Activated T-helper 2 cell treated with anti-CD3 and anti-CD28 coated beads, Interferon-gamma antibody, Interleukin-2, Interleukin-4, amounts not matched to agents 10 μg/mL and 5 μg/mL and 100 μg/mL, durations not matched to agents 14 hours and 24 hours and 36 hours (primary cell): ENCODE measurements around the gene HDAC3. TPM values are rescaled to one million over a fixed set of nuclear protein-coding genes. Genes with fewer than 3 reads are reported as not detected.

Experiments used
- DNase-seq: peaks from one replicate; pipeline ENCODE4 v3.0.0; 2021; ENCODE audit warnings: low spot score
- H3K27ac Mint-ChIP-seq: one replicate; pipeline ENCODE4 v1.8.0; 2021; ENCODE audit warnings: mixed read lengths
- H3K27me3 Mint-ChIP-seq: one replicate; pipeline ENCODE4 v1.8.0; 2021; ENCODE audit warnings: low read depth, mixed read lengths
- H3K36me3 Mint-ChIP-seq: one replicate; pipeline ENCODE4 v1.8.0; 2021; ENCODE audit warnings: low read depth, mixed read lengths
- H3K4me1 Mint-ChIP-seq: one replicate; pipeline ENCODE4 v1.8.0; 2021; ENCODE audit warnings: low read depth, mixed read lengths
- H3K4me3 Mint-ChIP-seq: one replicate; pipeline ENCODE4 v1.8.0; 2021; ENCODE audit warnings: low read depth, mild to moderate bottlenecking, moderate library complexity, mixed read lengths
- H3K9me3 Mint-ChIP-seq: one replicate; pipeline ENCODE4 v1.8.0; 2021; ENCODE audit warnings: mixed read lengths
- intact Hi-C: fragments of 100-400 bp; cut with micrococcal nuclease; formaldehyde crosslinking; loops from one replicate; pipeline ENCODE4 v1.15.1; 2023
- total RNA-seq: library from RNA; stranded (reverse); gene quantifications from 2 replicates; pipeline ENCODE4 v1.2.3, GENCODE V29; 2022

Gene HDAC3
- total RNA-seq, 1 donor from 2014 or later = 92.4 TPM

DNA sequence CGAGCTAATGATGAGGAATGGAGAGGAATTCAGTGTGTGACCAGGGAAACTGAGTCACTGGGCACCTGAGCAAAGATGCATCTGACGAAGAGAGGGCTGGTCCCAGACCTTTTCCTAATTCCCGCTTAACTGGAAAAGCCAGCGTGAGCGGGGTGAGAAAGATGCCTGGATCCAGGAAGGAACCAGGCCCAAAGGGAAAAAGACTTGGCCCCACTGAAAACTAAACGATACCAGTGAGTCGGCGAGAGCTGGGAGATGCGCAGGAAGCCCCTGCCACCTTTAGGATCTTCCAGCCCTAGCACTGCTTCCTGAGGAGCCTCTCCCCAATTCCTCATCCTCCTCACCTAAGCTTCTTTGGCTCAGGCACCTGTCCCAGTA is 15.1 kb upstream of the HDAC3 start:
- Mint-ChIP-seq H3K27ac (peak overlapping the region; percentile 42), H3K4me3 (peak overlapping the region; percentile 98), H3K9me3 (no peaks in the 10 kb centered on the region), H3K36me3 (peaks cover 8% of the 10 kb centered on the region), H3K27me3 (no peaks in the 10 kb centered on the region), H3K4me1 (peaks cover 11% of the 10 kb centered on the region)
- no peak for DNase-seq
- intact Hi-C loops = loop anchor here (1.0 kb wide), 1 partner anchor 15 kb away; the partner anchor contains the start of genes HDAC3 and RELL2

DNA sequence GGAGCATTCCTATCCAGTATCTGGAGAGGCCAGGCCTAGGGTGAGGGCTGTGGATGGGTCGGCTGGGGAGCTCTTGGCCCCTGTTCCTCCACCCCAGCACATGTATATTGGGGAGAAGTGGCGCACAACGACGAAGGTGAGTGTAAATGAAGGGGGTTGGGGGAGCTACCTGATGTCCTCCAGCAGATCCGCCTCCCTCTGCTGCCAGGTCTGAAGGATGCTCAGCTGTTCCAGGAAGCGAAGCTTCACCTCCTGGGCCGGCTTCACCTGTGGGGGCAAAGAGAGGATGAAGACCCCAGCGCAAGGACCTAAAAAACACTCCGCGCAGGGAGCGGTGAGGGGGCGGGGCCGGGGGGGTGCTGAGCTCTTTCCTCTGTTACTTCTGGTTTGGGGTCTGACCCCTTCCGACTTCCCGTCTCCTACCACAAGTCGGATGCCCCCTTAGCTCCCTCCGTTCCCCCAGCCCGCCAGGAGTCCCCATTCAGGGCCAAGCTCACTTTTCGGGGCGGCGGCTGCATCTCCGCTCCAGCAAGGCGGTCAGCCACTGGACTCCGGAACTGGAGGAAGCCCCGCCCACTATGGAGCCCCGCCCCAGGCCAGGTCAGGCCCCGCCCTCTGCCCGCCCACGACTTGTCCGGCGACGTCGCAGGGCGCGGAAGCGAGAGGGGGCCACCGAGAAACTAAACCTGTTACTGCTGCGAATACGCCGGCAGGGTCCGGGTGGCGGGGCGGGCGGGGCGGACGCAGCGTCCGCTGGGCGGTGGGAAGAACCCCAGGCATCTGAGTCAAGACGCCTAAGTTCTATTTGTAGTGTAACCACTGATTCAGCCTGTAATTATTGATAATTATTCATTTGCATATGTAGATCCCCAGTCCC is 14.4 kb upstream of the HDAC3 start, which contains the start of gene FCHSD1:
Gene FCHSD1 (minus strand): TSS at position 568 of the 877 bp plus-strand sequence. CDS start 50 bp downstream, at position 518.
- peaks cover 11% of the 10 kb centered on the region for H3K4me1 Mint-ChIP-seq
- DNase-seq = peak; percentile 76
- peak within 1 kb of the TSS; percentile 94 for H3K27ac Mint-ChIP-seq
- H3K4me3 Mint-ChIP-seq = peak within 1 kb of the TSS; percentile 98
- intact Hi-C loops = loop anchor here (1.0 kb wide), 1 partner anchor 15 kb away; the partner anchor contains the start of genes HDAC3 and RELL2
- no peaks in the 10 kb centered on the region for H3K9me3 Mint-ChIP-seq
- no peaks in the 10 kb centered on the region for H3K27me3 Mint-ChIP-seq
- peaks cover 12% of the 10 kb centered on the region for H3K36me3 Mint-ChIP-seq

DNA sequence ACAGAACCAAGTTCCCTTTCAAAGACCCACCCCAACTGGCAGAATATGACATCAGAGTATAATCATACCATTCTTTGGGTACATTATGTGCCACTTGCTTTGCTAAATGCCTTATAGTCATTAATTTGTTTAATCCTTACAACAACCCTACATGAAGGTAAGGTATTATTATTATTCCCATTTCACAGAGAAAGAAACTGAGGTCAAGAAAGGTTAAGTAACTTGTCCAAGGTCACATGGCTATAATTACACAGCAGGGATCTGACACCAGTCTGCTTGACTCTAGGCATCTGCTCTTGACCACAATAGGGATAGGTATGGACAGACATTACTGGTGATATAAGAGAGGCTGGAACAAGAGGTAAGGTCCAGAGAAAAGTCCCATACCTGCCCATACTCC is 13.3 kb upstream of the HDAC3 start:
- DNase-seq = no peak
- peaks cover 18% of the 10 kb centered on the region for H3K36me3 Mint-ChIP-seq
- no peak overlapping the region for H3K27ac Mint-ChIP-seq
- H3K4me3 Mint-ChIP-seq = peak overlapping the region; percentile 98
- H3K9me3 Mint-ChIP-seq = no peaks in the 10 kb centered on the region
- peaks cover 11% of the 10 kb centered on the region for H3K4me1 Mint-ChIP-seq
- H3K27me3 Mint-ChIP-seq = no peaks in the 10 kb centered on the region
- intact Hi-C loops = no loop called here

DNA sequence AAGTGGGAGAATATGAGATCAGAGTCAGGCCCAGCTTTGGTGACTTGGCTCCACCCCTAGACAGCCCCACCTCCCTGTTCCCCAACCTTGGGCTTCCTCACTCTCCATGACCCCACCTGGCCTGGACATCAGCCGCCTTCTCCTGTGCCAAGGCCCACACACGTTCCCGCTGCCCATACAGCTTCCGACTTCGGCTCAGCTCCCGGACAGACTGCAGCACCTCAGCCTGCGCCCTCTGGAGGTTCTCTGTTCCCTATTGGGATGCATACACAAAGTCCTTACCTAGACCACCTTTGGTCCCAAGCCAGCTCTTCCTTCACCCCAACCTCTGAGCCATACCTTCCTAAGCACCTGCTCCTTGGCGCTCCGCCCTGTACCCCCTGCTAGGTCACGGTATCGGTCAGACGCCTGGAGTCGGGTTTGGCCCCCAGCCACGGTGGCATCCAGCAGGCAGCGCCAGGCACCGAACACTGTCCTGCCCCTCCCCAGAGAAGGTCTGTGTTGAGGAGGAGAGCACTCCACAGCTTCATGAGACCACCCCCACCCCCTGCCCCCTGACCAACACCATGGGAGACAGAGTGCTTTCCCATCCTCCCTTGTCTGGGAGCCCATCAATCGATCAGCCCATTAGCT is 12.5 kb upstream of the HDAC3 start:
- intact Hi-C loops = no loop called here
- Mint-ChIP-seq H3K27ac (no peak overlapping the region), H3K4me1 (peaks cover 11% of the 10 kb centered on the region), H3K36me3 (peaks cover 21% of the 10 kb centered on the region), H3K9me3 (no peaks in the 10 kb centered on the region), H3K4me3 (no peak overlapping the region), H3K27me3 (no peaks in the 10 kb centered on the region)
- DNase-seq = no peak

DNA sequence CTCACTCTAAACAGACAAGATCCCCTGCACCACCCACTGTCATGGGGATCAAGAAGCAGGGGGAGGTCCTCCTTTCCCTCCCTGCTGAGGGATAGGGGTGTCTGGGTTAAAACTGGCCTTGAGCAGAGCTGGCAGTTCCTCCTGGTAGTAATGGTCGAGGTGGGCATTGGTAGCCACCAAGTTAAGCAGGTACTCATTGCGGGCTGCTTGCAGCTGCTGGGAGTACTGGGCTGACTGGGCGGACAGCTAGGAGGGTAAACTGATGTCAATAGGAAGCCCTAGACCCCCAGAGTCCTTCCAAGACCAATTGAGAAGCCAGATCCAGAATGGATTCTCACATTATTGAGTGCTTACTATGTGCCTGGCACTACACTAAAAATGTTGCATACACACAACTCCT is 11.2 kb upstream of the HDAC3 start:
- no peaks in the 10 kb centered on the region for H3K9me3 Mint-ChIP-seq
- no peaks in the 10 kb centered on the region for H3K27me3 Mint-ChIP-seq
- no peak overlapping the region for H3K4me3 Mint-ChIP-seq
- peaks cover 11% of the 10 kb centered on the region for H3K4me1 Mint-ChIP-seq
- peaks cover 24% of the 10 kb centered on the region for H3K36me3 Mint-ChIP-seq
- no peak overlapping the region for H3K27ac Mint-ChIP-seq
- no peak for DNase-seq
- intact Hi-C loops = no loop called here

DNA sequence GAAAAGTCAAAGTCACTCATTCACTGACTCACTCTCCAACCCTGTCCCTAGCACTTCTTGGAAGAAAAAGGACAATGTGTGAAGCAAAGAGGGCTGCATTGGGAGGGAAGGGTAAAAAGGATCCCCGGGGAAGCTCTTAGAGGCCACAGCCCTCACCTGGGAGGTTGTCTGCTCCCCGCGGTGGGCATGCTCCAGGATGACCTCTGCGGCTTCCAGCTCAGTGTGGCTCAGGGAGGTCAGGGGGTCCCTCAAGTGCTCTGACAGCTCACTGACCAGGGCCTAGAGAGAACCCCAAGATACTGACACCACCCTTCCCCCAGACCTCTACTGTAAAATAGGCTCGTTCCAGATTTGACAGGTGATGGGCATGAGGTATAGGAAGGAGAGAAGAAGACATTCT is 10.6 kb upstream of the HDAC3 start:
- no peak overlapping the region for H3K27ac Mint-ChIP-seq
- H3K27me3 Mint-ChIP-seq = no peaks in the 10 kb centered on the region
- peaks cover 24% of the 10 kb centered on the region for H3K36me3 Mint-ChIP-seq
- no peak for DNase-seq
- H3K4me3 Mint-ChIP-seq = no peak overlapping the region
- peaks cover 10% of the 10 kb centered on the region for H3K4me1 Mint-ChIP-seq
- intact Hi-C loops = no loop called here
- H3K9me3 Mint-ChIP-seq = no peaks in the 10 kb centered on the region

DNA sequence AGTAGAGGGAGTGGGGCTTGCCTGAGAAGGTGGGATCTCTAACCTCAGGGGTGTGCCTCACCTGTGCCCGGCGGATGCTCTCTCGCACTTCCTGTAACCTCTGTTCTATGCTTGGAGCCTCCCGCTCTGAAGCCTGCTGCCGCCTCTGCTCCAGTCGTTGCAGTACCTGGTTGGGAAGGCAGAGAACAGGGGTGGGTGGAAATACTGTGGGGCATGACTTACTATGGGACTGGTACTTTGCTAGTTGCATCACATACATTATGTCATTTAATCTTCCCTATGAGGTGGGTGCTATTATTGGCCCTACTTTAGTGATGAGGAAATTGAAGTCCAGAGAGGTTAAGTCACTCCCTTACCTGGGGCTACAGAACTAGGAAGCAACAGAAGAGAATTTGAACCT is 9.4 kb upstream of the HDAC3 start:
- no peaks in the 10 kb centered on the region for H3K27me3 Mint-ChIP-seq
- DNase-seq = no peak
- H3K27ac Mint-ChIP-seq = no peak overlapping the region
- peaks cover 16% of the 10 kb centered on the region for H3K4me1 Mint-ChIP-seq
- H3K9me3 Mint-ChIP-seq = no peaks in the 10 kb centered on the region
- H3K36me3 Mint-ChIP-seq = peaks cover 35% of the 10 kb centered on the region
- H3K4me3 Mint-ChIP-seq = no peak overlapping the region
- intact Hi-C loops = no loop called here

DNA sequence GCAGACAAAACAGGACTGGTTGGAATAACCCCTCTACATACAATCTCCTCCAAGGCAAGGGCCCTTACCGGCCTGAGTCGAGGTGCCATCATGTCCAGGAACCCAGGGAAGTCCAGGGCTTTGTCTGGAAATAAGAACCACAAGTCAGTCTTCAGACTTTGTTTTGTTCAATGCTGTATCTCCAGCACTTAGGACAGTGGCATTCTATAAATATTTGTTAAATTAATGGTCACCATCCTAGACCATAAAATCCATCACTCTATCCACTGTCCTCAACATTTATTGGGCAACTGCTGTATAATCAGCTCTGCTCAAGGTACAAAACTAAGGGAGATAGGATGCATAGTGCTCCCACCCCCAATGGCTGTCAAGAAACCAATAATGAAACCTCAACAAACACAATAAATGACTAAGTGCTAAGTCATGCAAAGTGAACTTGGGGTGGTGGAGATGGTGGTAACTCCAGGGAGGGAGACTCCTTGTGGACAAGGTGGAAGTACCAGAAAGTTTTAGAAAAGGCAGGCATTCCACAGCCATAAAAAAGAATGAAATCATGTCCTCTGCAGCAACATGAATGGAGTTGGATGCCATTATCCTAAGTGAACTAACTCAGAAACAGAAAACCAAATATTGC is 5.1 kb upstream of the HDAC3 start:
- DNase-seq = no peak
- peak overlapping the region; percentile 13 for H3K27ac Mint-ChIP-seq
- H3K36me3 Mint-ChIP-seq = peaks cover 36% of the 10 kb centered on the region
- peaks cover 17% of the 10 kb centered on the region for H3K4me1 Mint-ChIP-seq
- H3K4me3 Mint-ChIP-seq = no peak overlapping the region
- no peaks in the 10 kb centered on the region for H3K27me3 Mint-ChIP-seq
- intact Hi-C loops = no loop called here
- no peaks in the 10 kb centered on the region for H3K9me3 Mint-ChIP-seq

DNA sequence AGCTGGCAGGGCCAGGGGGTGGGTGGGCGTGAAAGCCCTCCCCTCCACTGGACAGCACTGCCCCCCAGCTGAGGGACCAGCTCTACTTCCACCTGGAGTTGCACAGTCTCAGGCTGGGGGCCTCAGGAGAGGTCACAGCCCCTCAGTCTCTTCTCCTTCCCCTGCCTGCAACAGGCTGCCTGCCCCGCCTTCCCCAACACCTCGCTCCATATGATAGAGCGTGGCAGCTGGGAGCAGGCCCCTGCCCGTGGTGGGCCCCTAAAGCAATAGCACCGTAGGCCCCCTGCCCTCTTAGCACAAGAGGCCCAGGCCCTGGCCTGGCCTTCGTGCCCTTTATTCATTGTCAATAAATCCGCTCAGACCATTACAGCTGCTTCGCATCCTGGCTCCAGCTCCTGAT is 4.0 kb upstream of the HDAC3 start:
- intact Hi-C loops = no loop called here
- Mint-ChIP-seq H3K36me3 (peaks cover 28% of the 10 kb centered on the region), H3K4me3 (no peak overlapping the region), H3K9me3 (no peaks in the 10 kb centered on the region), H3K4me1 (peaks cover 22% of the 10 kb centered on the region), H3K27me3 (no peaks in the 10 kb centered on the region), H3K27ac (no peak overlapping the region)
- no peak for DNase-seq

DNA sequence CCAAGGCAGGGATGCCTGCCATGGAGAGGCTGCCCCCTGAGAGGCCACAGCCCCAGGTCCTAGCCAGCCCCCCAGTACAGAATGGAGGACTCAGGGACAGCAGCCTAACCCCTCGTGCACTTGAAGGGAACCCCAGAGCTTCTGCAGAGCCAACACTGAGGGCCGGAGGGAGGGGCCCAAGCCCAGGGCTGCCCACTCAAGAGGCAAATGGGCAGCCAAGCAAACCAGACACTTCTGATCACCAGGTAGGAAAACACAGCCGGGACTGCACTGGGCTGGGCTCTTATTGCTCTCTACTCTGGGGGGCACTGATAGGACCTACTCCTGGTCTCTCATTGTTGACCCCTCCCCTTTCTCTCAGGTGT is 3.4 kb upstream of the HDAC3 start:
- Mint-ChIP-seq H3K27me3 (no peaks in the 10 kb centered on the region), H3K4me3 (no peak overlapping the region), H3K9me3 (no peaks in the 10 kb centered on the region), H3K4me1 (peaks cover 28% of the 10 kb centered on the region), H3K36me3 (peaks cover 29% of the 10 kb centered on the region), H3K27ac (no peak overlapping the region)
- intact Hi-C loops = no loop called here
- no peak for DNase-seq

DNA sequence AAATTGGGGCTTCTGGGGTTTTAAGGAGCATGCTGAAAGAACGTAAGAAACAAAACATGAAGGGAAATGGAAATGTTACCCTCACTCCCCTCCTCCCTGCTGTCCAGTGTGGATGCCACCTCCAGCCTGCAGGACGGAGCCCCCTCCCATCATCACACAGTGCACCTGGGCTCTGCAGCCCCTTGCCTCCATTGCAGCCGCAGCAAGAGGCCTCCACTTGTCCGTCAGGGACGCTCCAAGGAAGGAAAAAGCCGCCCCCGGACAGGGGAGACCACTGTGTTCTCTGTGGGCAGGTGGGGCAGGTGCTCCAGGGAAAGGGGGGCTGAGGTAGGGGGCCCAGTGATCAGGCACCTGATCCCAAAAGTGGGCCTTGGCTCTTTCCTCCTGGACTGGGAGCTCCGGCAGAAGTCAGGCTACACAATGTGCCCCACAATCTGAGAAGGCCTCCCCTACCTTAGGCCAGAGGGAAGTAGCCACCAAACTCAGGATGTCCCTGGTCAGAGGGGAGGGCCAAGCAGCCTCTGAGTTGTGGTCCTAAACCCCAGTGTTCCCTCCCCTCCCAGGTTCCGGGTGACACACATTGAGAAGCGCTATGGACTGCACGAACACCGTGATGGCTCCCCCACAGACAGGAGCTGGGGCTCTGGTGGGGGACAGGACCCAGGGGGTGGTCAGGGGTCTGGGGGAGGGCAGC is 2.9 kb upstream of the HDAC3 start:
- intact Hi-C loops = no loop called here
- Mint-ChIP-seq H3K4me3 (no peak overlapping the region), H3K9me3 (no peaks in the 10 kb centered on the region), H3K27ac (no peak overlapping the region), H3K27me3 (no peaks in the 10 kb centered on the region), H3K4me1 (peaks cover 33% of the 10 kb centered on the region), H3K36me3 (peaks cover 29% of the 10 kb centered on the region)
- no peak for DNase-seq

DNA sequence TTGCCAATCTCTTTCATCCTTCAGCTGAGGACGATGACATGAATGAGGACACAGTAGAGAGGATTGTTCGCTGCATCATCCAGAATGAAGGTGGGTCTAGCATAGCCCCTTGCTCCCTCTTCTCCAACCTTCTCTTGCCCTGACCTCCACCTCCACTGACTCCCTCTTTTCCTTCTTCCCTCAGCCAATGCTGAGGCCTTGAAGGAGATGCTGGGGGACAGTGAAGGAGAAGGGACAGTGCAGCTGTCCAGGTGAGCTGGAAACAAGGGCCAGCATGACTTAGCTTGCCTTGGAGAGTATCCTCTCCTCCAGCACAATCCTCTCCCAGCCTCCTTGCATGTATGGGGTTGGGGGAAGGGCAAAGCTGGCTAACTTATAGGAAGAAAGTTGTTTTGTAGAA is 2.1 kb upstream of the HDAC3 start:
- DNase-seq = no peak
- Mint-ChIP-seq H3K27me3 (no peaks in the 10 kb centered on the region), H3K4me1 (peaks cover 39% of the 10 kb centered on the region), H3K36me3 (peaks cover 33% of the 10 kb centered on the region), H3K9me3 (no peaks in the 10 kb centered on the region), H3K4me3 (peak overlapping the region; percentile 87), H3K27ac (peak overlapping the region; percentile 72)
- intact Hi-C loops = no loop called here
